Measurements from ENCODE around the gene ABCB1. TPM values are rescaled to one million over a fixed set of nuclear protein-coding genes. Genes with fewer than 3 reads are reported as not detected.
"Not testable (repeated sequence)": the region's sequence is repeated elsewhere in the genome, so short reads cannot be mapped to it uniquely, and the experiment has no call there.

ABCB1 gene
- total RNA-seq, 1 experiment from 2014 or later = 12.4 TPM

GRCh38 chr7:87473192-87473591 lies 127.5 kb downstream of the ABCB1 start:
- no peak for DNase-seq (ENCODE audit: low spot score)

GRCh38 chr7:87471473-87471872 lies 129.2 kb downstream of the ABCB1 start:
- DNase-seq (ENCODE audit: low spot score) = no peak

- DNase-seq (ENCODE audit: low spot score) = not testable (repeated sequence)
Measured at GRCh38 chr7:87469204-87469603, 131.5 kb downstream of the ABCB1 start.

DNA sequence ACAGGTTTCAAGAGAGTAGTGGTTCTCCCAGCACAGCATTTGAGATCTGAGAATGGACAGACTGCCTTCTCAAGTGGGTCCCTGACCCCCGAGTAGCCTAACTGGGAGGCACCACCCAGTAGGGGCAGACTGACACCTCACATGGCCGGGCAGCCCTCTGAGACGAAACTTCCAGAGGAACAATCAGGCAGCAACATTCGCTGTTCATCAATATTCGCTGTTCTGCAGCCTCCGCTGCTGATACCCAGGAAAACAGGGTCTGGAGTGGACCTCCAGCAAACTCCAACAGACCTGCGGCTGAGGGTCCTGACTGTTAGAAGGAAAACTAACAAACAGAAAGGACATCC lies 135.2 kb downstream of the ABCB1 start:
- DNase-seq (ENCODE audit: low spot score) = not testable (repeated sequence)

DNA sequence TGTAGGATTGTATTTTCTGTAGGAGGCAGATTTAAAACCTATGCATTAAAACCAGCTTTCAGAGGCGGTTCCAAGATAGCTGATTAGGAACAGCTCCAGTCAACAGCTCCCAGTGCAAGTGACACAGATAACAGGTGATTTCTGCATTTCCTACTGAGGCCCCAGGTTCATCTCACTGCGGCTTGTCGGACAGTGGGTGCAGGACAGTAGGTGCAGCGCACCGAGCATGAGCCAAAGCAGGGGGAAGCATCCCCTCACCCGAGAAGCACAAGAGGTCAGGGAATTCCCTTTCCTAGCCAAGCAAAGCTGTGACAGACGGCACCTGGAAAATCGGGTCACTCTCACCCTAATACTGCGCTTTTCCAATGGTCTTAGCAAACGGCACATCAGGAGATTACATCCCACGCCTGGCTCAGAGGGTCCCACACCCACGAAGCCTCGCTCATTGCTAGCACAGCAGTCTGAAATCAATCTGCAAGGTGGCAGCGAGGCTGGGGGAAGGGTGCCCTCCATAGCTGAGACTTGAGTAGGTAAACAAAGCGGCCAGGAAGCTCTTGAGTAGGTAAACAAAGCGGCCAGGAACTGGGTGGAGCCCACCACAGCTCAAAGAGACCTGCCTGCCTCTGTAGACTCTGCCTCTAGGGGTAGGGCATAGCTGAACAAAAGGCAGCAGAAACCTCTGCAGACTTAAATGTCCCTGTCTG lies 135.7 kb downstream of the ABCB1 start:
- peak; percentile 60 for DNase-seq (ENCODE audit: low spot score)

- no peak for DNase-seq (ENCODE audit: low spot score)
Measured at GRCh38 chr7:87463982-87464381, 136.7 kb downstream of the ABCB1 start.

GRCh38 chr7:87460444-87460843 lies 140.2 kb downstream of the ABCB1 start:
- not testable (repeated sequence) for DNase-seq (ENCODE audit: low spot score)

DNA sequence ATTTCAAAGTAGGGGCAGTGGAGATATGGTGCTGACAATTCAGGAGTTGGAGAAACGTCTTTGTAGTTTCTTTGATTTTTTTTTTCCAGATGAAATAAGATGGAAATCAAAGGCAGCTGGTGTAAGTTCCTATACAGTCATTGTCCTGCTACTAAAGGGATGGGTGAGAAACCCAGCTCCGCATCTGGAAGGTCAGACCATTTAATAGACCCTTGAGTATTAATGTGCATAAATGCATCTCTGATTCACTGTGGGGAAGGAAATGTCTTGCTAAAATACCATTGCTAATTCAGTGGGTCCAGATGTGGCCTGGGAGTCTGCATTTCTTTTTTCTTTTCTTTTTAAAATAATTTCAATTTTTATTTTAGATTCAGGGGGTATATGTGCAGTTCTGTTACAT lies 140.7 kb downstream of the ABCB1 start:
- no peak for DNase-seq (ENCODE audit: low spot score)

- DNase-seq (ENCODE audit: low spot score) = no peak
Measured at GRCh38 chr7:87458148-87458547, 142.5 kb downstream of the ABCB1 start.

DNA sequence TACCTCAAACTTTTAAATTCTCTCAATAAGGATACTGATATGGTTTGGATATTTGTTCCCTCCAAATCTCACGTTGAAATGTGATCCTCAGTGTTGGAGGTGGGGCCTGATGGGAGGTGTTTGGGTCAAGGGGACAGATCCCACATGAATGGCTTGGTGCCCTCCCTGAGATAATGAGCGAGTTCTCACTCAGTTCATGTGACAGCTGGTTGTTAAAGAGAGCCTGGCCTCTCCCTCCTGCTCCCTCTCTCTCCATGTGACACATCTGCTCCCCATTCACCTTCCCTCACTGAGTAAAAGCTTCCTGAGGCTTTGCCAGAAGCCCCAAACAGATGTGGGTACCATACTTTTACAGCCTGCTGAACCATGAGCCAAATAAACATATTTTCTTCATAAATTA lies 144.4 kb downstream of the ABCB1 start:
- DNase-seq (ENCODE audit: low spot score) = no peak

Other genes with a start within 250 kb of the ABCB1 start
- 0.17 and 0.27 TPM in 2 replicates for gene ABCB4, start 125.2 kb downstream of the ABCB1 start, total RNA-seq (2014; rRNA removed; shearing (Covaris generic))
- gene RUNDC3B, start 27.5 kb upstream of the ABCB1 start, total RNA-seq (2014; rRNA removed; shearing (Covaris generic)) = 1.5 and 3.5 TPM in 2 replicates

All from H4 (cell line).